HepG2 (cell line): ENCODE measurements around the gene MUL1. TPM values are rescaled to one million over a fixed set of nuclear protein-coding genes. Genes with fewer than 3 reads are reported as not detected.

Experiments used
- MXD4 ChIP-seq: IDR thresholded peaks from 2 replicates; pipeline ENCODE4 v1.6.1; 2016; ENCODE audit warnings: mild to moderate bottlenecking, missing biosample characterization, missing genetic modification reagents
- NRL ChIP-seq: sonication (generic); formaldehyde crosslinking; IDR thresholded peaks from 2 replicates; pipeline ENCODE4 v1.5.0; 2020; ENCODE audit warnings: missing genetic modification reagents, mild to moderate bottlenecking, moderate library complexity, borderline replicate concordance
- PAF1 ChIP-seq: IDR thresholded peaks from 2 replicates; pipeline ENCODE4 v1.6.1; 2016; ENCODE audit warnings: missing genetic modification reagents, missing compliant biosample characterization
- PLSCR1 ChIP-seq: sonication (generic); formaldehyde crosslinking; IDR thresholded peaks from 2 replicates; pipeline ENCODE4 v1.5.0; 2020; ENCODE audit warnings: missing genetic modification reagents, mild to moderate bottlenecking, borderline replicate concordance
- RFX1 ChIP-seq: fragments of 450-650 bp; IDR thresholded peaks from 2 replicates; pipeline ENCODE4 v1.6.1; 2017
- SIN3A ChIP-seq: IDR thresholded peaks from 2 replicates; pipeline ENCODE4 v1.6.1; 2011; ENCODE audit warnings: low read depth, mild to moderate bottlenecking, control low read depth, low read length, borderline replicate concordance
- SMAD1 ChIP-seq: sonication (generic); formaldehyde crosslinking; IDR thresholded peaks from 2 replicates; pipeline ENCODE4 v1.4.0; 2020; ENCODE audit warnings: missing genetic modification reagents, low read depth, mild to moderate bottlenecking, borderline replicate concordance
- SRSF1 ChIP-seq: fragments of 200-400 bp; formaldehyde crosslinking; optimal IDR thresholded peaks from 2 replicates; pipeline ENCODE3; 2017; ENCODE audit warnings: mild to moderate bottlenecking, low read depth, low read length, moderate library complexity
- ZFYVE20 ChIP-seq: sonication (generic); formaldehyde crosslinking; IDR thresholded peaks from 2 replicates; pipeline ENCODE4 v1.8.0; 2023; ENCODE audit warnings: low read depth, mild to moderate bottlenecking, moderate library complexity, missing genetic modification reagents, borderline replicate concordance
- ZMAT5 ChIP-seq: sonication (generic); formaldehyde crosslinking; IDR thresholded peaks from 2 replicates; pipeline ENCODE4 v1.5.0; 2020; ENCODE audit warnings: mild to moderate bottlenecking, low read depth, missing genetic modification reagents, borderline replicate concordance
- ZNF256 ChIP-seq: sonication (generic); formaldehyde crosslinking; conservative IDR thresholded peaks from 2 replicates; pipeline ENCODE4 v1.4.0; 2020; ENCODE audit warnings: missing genetic modification reagents
- ZNF30 ChIP-seq: sonication (generic); formaldehyde crosslinking; IDR thresholded peaks from 2 replicates; pipeline ENCODE4 v1.5.0; 2020; ENCODE audit warnings: mild to moderate bottlenecking, missing genetic modification reagents
- ZNF362 ChIP-seq: sonication (generic); formaldehyde crosslinking; IDR thresholded peaks from 2 replicates; pipeline ENCODE4 v1.4.0; 2020; ENCODE audit warnings: missing genetic modification reagents, mild to moderate bottlenecking, borderline replicate concordance
- ZNF44 ChIP-seq: sonication (generic); formaldehyde crosslinking; IDR thresholded peaks from 2 replicates; pipeline ENCODE4 v1.5.1; 2020; ENCODE audit warnings: mild to moderate bottlenecking, missing genetic modification reagents
- ZNF580 ChIP-seq: IDR thresholded peaks from 2 replicates; pipeline ENCODE4 v1.6.1; 2016; ENCODE audit warnings: low read depth, borderline replicate concordance
- ZNF780A ChIP-seq: sonication (generic); formaldehyde crosslinking; IDR thresholded peaks from 2 replicates; pipeline ENCODE4 v1.8.0; 2022; ENCODE audit warnings: mild to moderate bottlenecking, missing genetic modification reagents, moderate library complexity
- ZSCAN12 ChIP-seq: sonication (generic); formaldehyde crosslinking; IDR thresholded peaks from 2 replicates; pipeline ENCODE4 v1.9.0; 2021; ENCODE audit warnings: mild to moderate bottlenecking, missing genetic modification reagents
- polyA plus RNA-seq, 8 experiments: library from polyadenylated mRNA; depleted of rRNA in 3 of 8; stranded (reverse) in 7 of 8; unstranded in 1 of 8; fragments of >200 nt; fragmentation: Illumina TruSeq in 4 of 8; extraction: Trizol in 4 of 8; gene quantifications; 2 replicates each; pipeline versions ENCODE4 v1.2.1 to v1.2.3, GENCODE V29; 2011 to 2016; ENCODE audit warnings: low read depth in 4 of 8, missing spikeins in 1 of 8, mixed read lengths in 1 of 8; ENCODE audit not compliant: insufficient read depth in 1 of 8
- total RNA-seq, 5 experiments: library from RNA; depleted of rRNA; stranded (reverse); fragments of >200 nt; fragmentation: Illumina TruSeq; extraction: Trizol; gene quantifications; 2 replicates each; pipeline ENCODE4 v1.2.3, GENCODE V29; 2016; ENCODE audit warnings: low read depth in 1 of 5

The MUL1 gene
- total and polyA plus RNA-seq, 2 of the 13 experiments (the other 11 are each of a cell fraction or from before 2014, with no cell fraction given) = 21.5 to 26.5 TPM

GRCh38 chr1:20551945-20552727, 44.2 kb upstream of the MUL1 start, which contains the start of gene FAM43B (continued):
- TF ChIP-seq ZNF256 (CRISPR knock-in tag) (no peak), SRSF1 (peak; percentile 74), SMAD1 (CRISPR knock-in tag) (no peak; the same call in 1 of the 2 replicates), ZMAT5 (CRISPR knock-in tag) (no peak), PLSCR1 (no peak), NRL (CRISPR knock-in tag) (peak; percentile 30; the same call in 1 of the 2 replicates), ZNF362 (CRISPR knock-in tag) (0 out of 2 replicates have a peak, but pooled peaks have one; percentile 3), ZSCAN12 (CRISPR knock-in tag) (no peak), PAF1 (CRISPR knock-in tag) (no peak), ZNF44 (CRISPR knock-in tag) (0 out of 2 replicates have a peak, but pooled peaks have one; percentile 9), RFX1 (no peak), MXD4 (no peak), ZFYVE20 (CRISPR knock-in tag) (no peak), ZNF30 (no peak; the same call in 1 of the 2 replicates), SIN3A (no peak), ZNF580 (CRISPR knock-in tag) (no peak), ZNF780A (CRISPR knock-in tag) (no peak)
